OCI-LY3 (cell line): Measurements from ENCODE around the gene SH2D5.

Source experiments
- EZH2phosphoT487 ChIP-seq: fragments of 200-600 bp; shearing (Covaris generic); IDR thresholded peaks from 2 replicates; pipeline ENCODE4 v1.6.1; 2018; ENCODE audit warnings: antibody characterized with exemption, mixed run types, low read depth
- TF ChIP-seq, protein P1 (sequence below): fragments of 200-600, 300-600 bp; sonication (generic); IDR thresholded peaks from 2 replicates; pipeline ENCODE4 v1.5.1; 2014; ENCODE audit warnings: antibody characterized with exemption, low read length, low read depth

DNA sequence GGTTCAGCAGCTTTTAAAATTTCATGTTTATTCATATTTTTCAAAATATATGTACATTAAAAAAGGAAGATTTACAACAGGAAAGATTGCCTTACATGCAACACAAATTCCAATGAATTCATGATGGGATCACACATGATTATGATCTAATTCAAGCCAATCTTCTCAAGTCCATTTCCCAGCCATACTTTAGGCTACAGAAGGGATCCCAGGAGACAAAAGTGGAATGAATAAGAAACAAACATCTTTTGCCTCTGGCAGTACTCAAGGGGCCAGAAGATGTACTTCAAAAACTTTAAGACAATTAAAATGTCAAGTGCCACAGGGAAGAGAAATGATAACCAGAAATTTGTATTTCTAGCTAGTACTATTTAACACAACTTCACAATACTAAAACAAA is 10.2 kb upstream of the SH2D5 start:
- TF ChIP-seq, protein P1, sequence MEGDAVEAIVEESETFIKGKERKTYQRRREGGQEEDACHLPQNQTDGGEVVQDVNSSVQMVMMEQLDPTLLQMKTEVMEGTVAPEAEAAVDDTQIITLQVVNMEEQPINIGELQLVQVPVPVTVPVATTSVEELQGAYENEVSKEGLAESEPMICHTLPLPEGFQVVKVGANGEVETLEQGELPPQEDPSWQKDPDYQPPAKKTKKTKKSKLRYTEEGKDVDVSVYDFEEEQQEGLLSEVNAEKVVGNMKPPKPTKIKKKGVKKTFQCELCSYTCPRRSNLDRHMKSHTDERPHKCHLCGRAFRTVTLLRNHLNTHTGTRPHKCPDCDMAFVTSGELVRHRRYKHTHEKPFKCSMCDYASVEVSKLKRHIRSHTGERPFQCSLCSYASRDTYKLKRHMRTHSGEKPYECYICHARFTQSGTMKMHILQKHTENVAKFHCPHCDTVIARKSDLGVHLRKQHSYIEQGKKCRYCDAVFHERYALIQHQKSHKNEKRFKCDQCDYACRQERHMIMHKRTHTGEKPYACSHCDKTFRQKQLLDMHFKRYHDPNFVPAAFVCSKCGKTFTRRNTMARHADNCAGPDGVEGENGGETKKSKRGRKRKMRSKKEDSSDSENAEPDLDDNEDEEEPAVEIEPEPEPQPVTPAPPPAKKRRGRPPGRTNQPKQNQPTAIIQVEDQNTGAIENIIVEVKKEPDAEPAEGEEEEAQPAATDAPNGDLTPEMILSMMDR, result no peak
- no peak for TF ChIP-seq EZH2phosphoT487
